ENCODE measurements around the gene RAB40C.
A peak's percentile ranks its signal among the peaks of the same experiment; 100 is the strongest.

RAB40C gene

DNA sequence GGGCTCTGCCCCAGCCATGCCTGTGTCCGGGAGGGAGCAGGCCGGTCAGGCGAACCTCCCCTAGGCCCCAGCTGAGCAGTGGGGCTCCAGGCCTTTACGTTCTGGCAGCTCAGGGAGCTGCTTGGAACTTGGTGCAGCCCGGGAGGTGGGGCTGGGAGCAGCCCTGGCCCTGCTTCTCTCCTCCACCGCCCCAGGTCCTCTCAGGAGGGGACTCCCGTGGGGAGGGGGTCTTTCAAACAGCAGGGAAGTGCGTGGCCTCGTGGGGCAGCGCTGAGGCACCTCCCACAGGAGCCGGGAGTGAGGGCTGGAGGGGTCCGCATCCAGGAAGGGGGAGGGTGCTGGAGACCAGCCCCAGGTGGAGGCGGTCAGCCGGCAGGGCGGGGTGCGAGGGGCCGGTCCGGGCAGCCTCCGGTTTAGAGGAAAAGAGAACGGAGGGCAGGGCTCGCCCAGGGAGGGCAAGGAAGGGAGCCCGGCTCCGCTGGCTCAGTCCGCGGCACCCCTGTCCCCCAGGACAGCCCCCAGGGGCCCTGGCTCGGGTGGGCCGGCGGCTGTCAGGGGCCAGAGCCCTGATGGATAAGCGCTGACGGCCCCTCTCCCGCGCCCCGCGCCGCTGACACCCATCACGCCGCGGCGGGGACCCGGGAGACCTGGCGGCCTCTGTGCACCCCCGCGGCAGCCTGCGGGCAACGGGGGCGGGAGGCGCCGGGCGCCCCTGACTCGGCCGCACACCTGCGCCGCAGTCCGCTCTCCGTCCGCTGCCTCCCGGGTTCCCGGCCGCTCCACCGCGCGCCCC lies 30.3 kb upstream of the RAB40C start:
- no peak for DNase-seq (ENCODE audit: low read depth)

DNA sequence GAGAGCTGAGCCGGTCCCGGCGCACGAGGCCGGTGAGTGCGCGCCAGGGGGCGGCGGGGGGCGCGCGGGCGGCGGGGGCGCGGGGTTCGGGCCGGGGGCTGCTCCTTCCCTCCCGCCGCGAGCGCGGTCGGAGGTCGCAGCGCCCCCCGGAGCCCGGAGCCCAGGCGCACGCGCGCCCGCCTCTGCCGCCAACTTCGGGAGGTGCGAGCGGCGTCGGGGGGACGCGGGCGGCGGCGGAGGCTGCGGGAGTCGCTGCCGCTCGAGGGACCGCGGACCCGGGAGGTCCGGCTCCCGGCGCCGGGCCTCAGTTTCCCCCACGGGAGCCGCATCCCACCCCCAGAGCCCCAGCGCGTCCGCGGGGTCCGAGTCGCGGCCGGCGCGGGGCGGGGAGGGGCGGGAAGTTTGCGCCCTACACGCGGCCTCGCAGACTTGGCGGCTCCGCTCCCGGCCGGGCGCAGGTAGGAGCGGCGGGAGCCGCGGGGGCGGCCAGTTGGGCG lies 29.6 kb upstream of the RAB40C start, which contains the start of gene PRR35:
PRR35 (plus strand) TSS at position 191 of the 497 bp plus-strand sequence. CDS start 2,901 bp downstream, outside the sequence.
- no peak for DNase-seq (ENCODE audit: low read depth)

- no peak for DNase-seq (ENCODE audit: low read depth)
These were observed 29.0 kb upstream of the RAB40C start for GRCh38 chr16:560701-561412.

GRCh38 chr16:561413-561794 lies 28.5 kb upstream of the RAB40C start:
- DNase-seq (ENCODE audit: low read depth), result no peak

- no peak for DNase-seq (ENCODE audit: low read depth)
These were observed 27.6 kb upstream of the RAB40C start for GRCh38 chr16:561957-562938.

- DNase-seq (ENCODE audit: low read depth), result no peak
These were observed 26.7 kb upstream of the RAB40C start for GRCh38 chr16:563072-563644.

GRCh38 chr16:564690-565418 lies 25.0 kb upstream of the RAB40C start:
- no peak for DNase-seq (ENCODE audit: low read depth)

DNA sequence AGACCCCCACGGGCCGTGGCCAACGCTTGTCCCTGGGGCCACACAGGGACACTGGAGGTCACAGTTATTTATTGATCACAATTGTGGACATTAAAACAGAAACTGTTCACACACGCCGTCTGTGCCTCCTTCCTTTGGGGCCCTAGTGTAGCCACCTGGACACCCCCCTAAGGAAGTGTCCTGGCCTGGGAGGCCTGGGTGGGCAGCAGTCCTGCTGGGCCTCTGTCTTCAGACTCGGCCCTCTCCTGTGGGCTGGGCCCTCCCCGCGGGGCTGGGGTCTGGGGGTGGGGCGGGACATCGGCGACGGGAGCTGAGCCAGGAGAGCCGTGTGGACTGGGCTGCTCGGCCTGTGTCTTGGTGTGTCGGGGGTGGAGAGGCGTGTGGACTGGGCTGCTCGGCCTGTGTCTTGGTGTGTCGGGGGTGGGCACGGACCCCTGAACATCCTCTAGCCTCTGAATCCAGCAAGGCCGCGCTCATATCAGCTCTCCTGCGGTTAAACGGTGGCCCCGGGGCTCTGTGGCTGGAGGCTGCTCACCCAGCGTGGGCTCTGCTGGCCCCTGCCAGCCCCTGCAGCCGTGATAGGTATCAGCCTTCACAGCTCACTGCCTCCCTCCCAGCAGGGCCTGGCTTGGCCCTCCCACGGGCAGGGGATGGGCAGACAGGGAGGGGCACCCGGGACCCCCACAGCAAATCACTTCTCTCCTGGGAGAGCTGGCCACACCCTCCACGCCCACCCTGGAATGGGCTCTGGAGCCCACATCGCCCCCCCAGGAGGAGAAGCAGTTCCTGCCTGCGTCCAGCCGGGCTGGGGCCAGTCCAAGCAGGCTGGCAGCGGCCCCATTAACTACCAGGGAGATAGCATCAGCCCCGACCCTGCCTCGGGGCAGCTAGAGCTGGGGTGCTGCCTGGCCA lies 24.2 kb upstream of the RAB40C start:
- no peak for DNase-seq (ENCODE audit: low read depth)

DNA sequence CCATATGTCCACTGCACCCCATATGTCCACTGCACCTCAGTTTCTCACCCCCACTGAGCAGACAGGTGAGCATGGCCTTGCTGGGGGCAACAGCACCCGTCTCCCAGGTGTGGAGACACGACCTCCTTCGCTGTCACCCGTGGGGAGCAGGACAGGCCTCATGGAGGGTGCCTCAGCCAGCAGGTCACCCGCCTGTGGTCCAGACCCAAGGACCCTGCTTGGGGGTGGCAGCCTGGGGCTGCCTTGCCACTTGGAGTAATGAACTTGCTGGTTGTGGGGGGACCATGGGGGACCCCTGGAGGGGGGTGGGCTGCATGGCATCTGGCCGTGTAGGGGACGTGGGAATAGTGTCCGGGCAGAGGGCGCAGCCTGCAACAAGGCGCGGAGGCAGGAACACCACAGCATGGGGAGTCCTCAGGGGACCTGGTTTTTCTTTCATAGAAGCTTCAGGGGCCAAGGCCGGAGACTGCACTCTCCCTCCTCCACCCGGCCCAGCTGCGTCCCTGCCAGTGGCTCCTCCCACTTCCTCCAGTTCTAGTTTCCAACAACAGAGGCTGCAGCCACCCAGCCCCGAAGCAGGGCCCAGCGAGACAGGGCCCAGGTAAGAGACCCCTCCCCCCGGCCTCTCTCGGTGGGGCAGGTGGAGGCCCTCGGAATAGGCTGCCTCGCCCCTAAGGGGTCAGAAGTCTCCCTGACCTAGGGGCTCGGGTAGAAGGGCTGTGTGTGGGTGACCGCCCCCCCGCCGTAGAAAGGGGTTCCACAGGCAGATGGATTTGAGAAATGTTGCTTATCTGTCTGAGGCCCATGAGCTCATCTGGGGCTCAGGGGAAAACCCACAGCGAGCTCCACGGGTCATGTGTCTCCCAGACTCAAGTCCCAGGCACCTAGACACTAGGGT lies 23.1 kb upstream of the RAB40C start, which contains the start of gene NHLRC4:
NHLRC4 (plus strand) TSS at position 531 of the 898 bp plus-strand sequence. CDS start 1,043 bp downstream, outside the sequence.
- DNase-seq (ENCODE audit: low read depth), result no peak

DNA sequence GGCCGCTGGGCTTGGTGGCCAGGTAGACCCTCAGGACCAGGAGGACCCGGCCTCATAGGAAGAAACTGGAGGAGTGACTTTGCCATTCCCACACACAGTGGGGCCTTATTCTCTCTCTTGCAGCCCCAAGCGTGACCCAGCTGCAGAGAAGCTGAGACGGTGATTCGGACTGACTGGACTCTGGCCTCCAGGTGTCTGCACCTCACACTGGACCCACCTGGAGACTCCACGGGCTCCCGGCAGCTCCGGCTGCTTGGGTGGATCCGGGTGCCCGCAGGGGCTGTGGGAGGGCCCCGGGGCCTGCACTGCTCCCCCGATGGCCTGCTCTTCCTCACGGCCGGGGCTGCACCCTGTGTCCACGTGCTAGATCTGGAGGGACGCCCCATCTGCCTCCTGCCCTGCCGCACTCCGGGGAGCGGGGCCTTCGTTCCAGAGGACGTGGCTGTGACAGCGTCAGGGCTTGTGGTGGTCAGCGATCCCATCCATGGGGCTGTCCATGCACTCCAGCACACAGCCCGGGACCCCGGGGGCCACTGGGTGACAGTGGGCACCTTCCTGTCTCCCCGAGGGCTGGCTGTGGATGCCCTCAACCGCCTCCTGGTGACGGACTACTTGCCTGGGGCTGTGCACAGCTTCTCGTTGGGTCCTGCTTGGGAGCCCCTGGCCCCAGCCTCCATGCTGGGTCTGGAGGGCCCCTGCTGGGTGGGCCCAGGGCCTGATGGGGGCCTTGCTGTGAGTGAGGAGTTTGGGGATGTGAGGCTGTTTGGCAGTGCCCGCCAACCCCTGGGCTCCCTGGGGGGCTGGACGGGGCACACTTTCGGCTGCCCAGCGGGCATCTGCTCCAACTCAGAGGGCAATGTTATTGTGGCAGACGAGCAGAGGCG lies 22.3 kb upstream of the RAB40C start:
- no peak for DNase-seq (ENCODE audit: low read depth)

GRCh38 chr16:568401-569258 lies 21.2 kb upstream of the RAB40C start:
- DNase-seq (ENCODE audit: low read depth), result no peak

DNA sequence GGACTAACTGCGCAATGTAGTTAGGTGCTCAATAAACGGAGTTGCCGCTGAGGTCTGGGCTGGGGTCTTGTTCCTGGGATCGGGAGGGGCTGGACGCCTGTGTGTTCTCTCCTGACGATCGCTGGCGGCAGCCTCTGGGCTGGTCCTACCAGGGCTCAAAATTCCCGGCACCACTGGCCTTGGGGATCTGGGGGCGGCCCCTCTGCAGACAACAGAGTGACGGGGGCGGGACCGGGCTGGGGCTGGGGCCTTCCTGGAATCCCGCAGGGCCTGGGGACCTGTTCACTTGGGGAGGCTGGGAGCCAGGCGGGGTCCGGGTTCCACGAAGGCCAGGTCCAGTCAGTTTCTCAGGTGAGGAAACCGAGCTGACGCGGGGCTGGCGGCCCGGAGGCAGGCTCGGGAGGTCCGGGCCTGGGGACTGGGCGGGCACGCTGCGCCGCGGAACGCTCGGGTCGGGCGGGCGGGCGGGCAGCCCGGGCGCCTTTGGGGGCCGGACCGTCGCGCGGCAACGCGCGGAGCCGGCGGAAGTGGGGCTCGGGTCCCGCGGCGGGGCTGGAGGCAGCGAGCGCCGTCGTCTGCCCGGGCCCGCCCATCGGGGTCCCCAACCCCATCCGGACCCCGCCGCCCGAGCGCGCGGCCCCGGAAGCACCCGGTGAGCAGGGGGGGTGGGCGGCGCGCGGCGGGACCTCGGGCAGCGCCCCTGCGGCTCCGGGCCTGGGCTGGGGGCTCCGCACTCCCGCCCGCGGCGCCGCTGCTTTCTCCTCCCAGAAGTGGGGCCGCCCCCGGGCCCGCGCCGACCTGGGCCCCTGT lies 20.2 kb upstream of the RAB40C start, which contains the start of gene PIGQ:
PIGQ (plus strand) TSS at position 524 of the 810 bp plus-strand sequence. CDS start 4,107 bp downstream, outside the sequence.
- peak; percentile 61 for DNase-seq (ENCODE audit: low read depth)

DNA sequence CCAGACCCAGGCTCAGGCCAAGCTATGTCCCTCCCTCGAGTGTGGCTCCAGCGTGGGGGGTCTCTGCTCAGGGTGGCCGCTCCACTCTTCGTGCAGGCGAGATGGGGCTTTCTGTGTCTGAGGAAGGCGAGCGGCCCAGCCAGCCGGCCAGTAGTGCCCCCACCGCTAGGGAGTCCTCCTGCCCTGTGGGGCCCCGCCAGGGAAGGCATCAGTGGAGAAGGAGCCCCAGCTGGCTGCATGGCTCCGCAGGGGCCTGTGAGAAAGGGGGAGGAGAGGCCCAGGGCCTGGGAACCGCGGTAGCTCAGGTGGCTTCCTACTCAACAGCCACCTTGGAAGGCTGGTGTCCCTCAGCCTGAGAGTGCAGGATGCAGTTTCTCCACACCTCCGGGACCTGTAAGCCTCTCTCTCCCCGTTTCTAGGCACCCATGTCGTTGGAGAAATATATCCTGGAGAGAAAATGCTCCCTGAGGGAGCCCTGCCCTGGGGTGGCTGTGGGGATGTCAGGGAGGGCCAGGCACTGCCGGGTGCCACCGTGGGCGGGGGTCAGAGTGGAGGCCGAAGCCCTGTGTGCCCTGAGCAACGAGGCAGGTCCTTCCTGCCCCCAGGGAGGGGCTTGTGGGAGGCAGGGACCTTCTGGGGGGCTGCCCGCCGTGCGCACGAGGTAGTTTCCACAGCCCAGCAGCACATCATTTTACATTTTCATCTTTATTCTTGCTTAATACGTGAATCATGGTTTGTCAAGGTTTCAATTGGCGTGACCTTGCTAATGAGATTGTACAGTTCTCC lies 16.8 kb upstream of the RAB40C start:
- DNase-seq (ENCODE audit: low read depth), result no peak

- DNase-seq (ENCODE audit: low read depth), result no peak
These were observed 15.7 kb upstream of the RAB40C start for GRCh38 chr16:574021-574760.

Data from T-helper 22 cell (primary cell).